NCI-H510A treated with DMSO at 0.1 percent for 48 hours (cell line): Measurements from ENCODE around the gene MYH14.

ENCODE experiments used
- DNase-seq: peaks from one replicate; lab custom pipeline; 2025; lab: John Stamatoyannopoulos, UW

Gene MYH14

DNA sequence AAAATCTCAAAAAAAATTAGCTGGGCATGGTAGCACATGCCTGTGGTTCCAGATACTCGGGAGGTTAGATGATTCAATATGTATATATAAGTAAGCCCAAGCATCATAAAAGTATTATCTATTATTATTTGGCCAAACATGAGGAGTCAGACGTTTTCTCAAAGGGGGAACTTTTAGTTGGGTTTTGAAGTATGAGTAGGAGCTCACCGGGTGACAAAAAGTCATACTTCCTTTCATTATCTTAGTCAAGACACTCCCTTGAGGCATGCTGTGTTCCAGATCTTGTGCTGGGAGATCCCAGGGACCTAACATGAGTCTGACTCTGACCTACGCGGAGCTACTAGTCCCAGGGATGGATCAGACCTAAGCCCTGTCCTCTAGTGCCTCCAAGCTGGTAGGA is 8.2 kb upstream of the MYH14 start:
- no peak for DNase-seq

DNA sequence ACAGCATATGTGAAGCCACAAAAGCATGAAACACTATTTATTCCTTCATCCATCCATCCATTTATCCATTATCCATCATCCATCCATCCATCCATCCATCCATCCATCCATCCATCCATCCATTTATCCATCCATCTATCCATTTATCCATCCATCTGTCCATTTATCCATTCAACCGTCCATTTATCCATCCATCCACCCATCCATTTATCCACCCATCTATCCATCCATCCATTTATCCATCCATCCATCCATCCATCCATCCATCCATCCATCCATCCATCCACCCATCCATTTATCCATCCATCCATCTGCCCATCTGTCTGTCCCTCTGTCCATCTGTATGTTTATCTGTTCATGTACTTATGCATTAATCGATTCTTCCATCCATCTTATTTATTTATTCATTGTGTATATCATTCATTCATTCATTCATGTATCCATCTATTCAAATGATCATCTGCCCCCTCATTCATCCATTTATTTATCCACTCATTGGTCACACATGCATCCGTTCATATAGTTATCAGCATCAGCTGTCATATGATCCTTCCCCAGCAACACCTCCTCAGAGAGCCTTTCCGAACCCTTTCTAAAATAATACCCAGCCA is 7.0 kb upstream of the MYH14 start:
- no peak for DNase-seq

GRCh38 chr19:50197348-50197747 is 6.1 kb upstream of the MYH14 start:
- no peak for DNase-seq

DNA sequence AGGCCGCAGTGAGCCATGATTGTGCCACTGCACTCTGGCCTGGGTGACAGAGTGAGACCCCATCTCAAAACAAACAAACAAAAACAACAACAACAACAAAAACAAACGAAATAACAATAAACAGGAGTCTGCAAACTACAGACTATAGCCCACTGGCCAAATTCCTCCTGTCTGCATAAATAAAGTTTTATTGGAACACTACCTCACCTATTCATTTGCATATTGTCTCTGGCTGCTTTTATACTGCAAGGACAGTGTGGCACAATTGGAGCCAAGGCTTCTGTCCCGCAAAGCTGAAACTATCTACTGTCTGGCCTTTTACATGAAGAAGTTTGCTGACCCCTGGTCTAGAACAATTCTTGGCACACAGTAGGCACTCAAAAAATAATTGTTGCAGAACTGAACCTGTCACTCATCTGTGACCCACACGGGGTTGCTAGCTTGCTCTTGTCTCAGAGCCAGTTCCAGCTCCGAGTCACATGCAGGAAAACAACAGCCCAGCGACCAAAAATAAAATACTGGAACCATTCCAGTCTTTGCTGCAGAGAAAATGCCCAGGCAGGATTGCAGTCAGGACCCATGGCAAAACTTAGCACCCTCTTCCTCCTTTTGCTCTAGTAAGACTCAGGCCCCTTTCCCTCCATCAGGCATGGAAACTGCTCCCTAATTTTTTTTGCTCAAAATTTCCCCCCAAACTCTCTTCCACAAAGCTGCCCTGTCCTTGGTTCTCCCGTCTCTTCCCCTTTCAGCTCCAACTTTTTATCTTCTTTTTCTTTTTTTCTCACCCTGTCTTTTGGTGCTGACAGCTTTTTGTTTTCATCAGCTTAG is 4.8 kb upstream of the MYH14 start:
- no peak for DNase-seq

GRCh38 chr19:50199259-50199555 is 4.2 kb upstream of the MYH14 start:
- DNase-seq = no peak

DNA sequence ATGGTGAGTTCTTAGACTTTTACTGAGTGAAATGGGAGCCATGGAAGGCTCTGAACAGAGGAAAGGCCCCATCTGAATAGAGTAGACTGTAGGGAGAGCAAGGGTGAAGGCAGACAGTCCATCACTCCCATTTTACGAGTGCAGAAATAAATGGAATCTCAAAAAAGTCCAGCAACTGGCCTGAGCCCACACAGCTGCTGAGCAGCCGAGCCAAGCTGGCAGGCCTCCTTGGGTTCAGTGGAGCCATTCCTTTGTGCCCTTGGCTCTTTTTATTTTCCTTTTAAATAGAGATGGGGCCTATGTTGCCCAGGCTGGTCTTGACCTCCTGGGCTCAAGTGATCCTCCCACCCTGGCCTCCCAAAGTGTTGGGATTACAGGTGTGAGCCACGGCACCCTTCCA is 1.0 kb upstream of the MYH14 start:
- no peak for DNase-seq

DNA sequence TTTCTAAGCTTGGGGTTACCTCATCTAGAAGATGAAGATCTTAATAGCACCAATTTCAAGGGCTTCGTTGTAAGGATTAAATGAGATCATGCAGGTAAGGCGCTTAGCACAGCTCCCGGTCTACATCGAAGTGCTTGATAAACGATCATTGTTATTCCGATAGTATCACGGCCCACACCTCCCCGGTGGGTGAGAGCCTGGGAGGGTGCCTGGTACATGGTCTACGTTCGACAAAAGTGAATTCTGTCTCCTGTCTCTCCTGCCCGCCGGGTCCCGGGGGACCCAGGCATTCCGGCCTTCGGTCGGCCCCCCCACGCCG is 501 bp upstream of the MYH14 start:
- DNase-seq = no peak

GRCh38 chr19:50204081-50204428 is 633 bp downstream of the MYH14 start:
- DNase-seq = no peak

- DNase-seq = peak; percentile 88
These were observed 1.6 kb downstream of the MYH14 start for GRCh38 chr19:50204811-50205675.

DNA sequence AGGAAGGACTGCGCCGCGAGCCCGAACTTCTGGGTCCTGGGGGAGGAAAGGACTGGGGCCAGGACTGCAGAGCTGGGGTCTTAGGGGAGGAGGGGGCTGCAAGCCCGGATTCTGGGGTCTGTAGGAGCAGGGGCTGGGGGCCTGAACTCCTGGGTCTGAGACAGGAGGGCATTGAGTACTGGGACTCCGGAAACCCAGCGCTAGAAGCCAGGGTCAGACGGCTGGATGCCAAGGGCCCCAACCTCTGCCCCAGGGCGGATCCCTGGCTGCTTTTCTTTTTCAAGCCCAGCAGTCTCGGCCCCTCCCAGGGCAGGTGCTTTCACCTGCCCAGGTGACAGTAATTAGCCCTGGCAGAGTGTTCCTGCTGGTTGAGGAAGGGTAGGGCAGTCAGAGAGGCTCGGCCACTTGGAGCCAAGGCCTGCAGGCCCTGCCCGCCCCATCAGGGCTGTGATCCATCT is 2.3 kb downstream of the MYH14 start:
- DNase-seq = peak; percentile 87

DNA sequence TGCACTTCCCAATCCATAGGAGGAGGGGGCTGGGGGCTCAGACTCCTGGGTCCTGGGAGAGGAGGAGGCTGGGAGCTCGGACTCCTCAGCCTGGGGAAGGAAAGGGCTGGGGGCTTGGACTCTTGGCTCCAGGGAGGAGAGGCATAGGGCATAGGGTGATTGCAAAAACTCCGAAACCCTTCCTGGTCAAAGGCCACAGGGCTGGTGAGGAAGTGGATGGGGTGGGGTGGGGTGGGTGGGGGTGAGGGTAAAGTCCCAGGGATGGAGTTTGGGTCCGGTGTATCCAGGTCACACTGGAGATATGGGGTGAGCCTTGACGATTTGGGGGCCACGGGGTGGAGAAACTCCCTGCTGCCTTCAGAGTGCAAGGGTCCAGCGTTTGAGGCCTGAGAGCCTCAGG is 2.8 kb downstream of the MYH14 start:
- DNase-seq = no peak

- DNase-seq = no peak
These were observed 4.3 kb downstream of the MYH14 start for GRCh38 chr19:50207730-50208129.

- no peak for DNase-seq
These were observed 5.7 kb downstream of the MYH14 start for GRCh38 chr19:50209131-50209530.

GRCh38 chr19:50210425-50210824 is 7.0 kb downstream of the MYH14 start:
- no peak for DNase-seq

GRCh38 chr19:50213925-50214324 is 10.5 kb downstream of the MYH14 start:
- no peak for DNase-seq

GRCh38 chr19:50214699-50215543 is 11.5 kb downstream of the MYH14 start:
- DNase-seq = peak; percentile 66

DNA sequence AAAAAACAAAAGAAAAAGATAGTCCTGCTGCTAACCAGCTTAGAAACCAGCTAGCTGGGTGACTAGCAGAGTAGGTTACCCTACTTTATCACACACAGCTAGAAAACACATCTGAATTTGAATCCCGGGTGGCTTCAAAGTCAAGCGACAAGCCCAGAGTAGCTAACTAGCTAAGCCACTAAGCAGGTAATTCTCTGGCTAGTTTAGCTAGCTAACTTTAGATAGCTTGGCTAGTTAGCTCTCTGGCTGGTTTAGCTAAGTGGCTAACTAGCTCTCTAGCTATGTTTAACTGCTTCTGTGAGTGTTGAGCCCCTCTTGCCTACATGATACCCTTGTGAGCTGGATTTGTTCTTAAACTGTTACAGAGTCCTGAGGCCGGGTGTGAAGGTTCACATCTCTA is 12.4 kb downstream of the MYH14 start:
- DNase-seq = no peak

DNA sequence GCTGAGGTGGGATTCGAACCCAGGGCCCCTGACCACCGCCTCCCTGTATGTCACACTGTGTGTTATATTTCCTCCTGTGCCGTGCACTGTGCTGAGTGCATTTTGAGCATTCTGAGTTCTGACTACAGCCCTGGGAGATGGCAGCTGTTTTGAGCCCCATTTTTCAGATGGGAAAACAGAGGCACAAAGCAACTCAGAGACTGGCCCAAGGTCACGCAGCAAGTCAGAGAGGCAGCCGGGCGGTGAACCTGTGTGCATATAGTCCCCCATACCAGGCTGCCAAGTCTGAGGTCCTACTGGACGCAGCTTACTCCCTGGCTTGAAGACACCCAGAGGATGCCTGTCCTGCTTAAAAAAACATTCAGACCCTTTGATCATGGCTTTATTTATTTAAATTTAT is 17.7 kb downstream of the MYH14 start:
- no peak for DNase-seq

DNA sequence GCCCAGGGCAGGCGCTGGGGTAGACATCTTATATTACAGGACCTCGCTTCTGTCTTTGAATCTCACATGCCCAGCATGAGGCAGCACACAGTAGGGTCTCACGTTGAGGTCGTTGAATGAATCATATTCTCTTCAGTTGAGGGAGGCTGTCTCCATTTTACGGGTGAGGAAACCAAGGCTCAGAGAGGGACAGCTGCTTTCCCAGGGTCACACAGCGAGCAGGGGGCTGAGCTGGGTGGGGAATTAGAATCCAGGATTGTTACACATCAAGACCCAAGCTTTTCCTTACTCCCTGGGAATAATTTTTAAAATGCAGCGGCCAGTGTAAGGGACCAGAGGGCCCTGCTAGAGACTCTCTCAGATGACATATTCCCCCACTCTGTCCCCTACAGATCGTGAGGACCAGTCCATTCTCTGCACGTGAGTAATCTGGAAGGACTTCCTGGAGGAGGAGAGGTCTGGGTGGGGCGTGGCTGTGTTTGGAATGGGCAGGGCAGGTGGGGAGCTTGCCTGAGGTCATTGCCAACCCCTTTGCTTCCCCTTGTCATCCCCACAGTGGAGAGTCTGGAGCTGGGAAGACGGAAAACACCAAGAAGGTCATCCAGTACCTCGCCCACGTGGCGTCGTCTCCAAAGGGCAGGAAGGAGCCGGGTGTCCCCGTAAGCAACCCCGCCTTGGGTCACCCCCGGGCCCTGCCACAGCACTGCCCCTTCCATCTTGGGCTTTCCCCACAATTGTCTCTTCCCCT is 19.4 kb downstream of the MYH14 start:
- DNase-seq = no peak

DNA sequence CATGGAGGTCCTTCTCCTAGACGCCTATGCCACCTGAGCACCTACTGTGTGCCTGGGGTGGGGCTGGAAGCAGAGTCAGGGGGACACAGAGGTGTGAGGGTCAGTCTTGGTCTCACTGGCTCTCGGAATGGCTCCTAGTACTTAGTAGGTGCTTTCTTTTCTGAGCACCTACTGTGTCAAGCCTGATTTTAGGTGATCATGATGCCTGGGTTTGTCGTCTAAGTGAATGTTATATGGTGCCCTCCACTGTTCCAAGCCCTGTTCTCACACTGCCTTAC is 20.0 kb downstream of the MYH14 start:
- DNase-seq = no peak

DNA sequence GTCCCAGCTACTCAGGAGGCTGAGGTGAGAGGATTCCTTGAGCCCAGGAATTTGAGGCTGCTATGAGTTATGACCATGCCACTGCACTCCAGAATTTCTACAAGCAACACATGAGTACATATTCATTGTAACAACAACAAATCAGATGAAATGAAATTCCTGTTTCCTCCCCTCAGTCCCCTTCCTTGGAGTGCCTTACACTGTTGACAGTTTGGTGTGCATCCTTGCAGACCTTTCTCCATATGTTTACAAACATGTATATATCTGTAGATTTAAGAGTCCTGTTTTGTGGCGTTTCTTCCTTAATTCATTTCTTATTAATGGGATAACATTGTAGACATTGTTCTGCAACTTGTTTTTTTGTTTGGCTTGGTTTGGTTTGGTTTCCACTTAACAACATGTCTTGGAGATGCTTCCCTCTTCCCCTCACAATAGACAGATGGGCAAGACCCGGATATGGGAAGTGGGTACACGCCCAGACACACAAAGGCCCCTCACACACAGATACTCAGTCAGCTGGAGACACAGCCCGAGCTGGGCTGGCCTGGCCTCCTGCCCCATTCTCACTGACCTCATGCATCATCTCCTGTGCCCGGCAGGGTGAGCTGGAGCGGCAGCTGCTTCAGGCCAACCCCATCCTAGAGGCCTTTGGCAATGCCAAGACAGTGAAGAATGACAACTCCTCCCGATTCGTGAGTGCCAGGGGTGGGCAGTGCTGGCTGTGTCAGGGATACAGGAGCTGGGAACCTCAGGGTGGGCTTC is 21.7 kb downstream of the MYH14 start:
- DNase-seq = no peak
